HG03558 (cell line): ENCODE results near the gene NEK2.
"Not testable (repeated sequence)": the region's sequence is repeated elsewhere in the genome, so short reads cannot be mapped to it uniquely, and the experiment has no call there.

Experiments used
- ATAC-seq: cut with Tn5 transposase; IDR thresholded peaks from one replicate; pipeline ENCODE4 v1.9.1; 2021; ENCODE audit warnings: moderate number of reproducible peaks; ENCODE audit not compliant: unreplicated experiment; ENCODE audit errors: extremely low read depth

The NEK2 gene

DNA sequence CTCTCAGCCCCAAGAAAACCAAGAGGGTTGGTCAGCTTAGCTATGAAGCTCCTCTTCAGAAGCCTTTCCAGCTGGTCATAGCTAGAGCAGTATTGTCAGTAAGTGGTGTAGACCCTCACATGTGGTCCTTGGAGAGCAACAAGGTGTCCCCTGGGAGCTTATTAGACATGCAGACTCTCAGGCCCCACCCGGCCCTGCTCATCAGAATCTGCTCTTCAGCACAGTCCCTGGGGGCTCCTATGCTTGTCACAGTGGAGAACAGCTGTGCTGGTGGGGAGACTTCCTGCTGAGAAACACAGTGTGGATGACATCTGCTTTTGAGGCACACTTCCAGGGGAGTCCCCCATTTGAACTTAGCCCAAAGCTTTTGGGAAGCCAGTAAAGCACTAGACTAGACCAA, 21.9 kb upstream of the NEK2 start:
- ATAC-seq, result peak; percentile 67

DNA sequence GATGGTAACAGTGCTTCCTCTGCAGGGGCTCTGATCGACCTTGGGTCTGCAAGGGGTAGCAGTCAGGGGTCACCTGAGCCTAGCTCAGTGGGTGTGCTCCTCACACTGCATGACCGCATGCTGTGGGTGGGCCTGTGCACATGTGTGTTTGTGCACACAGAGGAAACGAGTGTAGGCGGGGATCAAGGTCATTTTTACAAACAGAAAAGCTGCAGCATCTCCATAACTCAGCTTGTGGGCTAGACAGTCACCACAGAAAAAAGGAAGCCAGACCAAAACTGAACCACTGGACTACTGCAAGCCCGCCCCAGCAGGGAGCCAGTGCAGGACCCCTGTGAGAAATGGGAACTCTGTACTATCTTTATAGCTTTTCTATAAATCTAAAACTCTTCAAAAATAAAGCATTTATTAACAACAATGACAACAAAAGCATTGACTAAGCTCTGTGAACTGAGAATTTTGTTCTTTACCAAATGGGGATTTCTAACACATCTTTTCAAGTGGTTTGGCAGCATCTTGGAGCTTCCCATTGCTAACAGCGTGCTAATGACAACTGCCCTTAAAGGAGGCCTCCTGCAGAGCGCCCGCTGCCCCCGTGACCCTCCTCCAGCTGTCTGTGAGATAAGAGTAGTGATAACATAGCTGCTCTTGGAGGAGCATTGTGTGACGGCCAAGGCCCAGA, 19.9 kb upstream of the NEK2 start:
- ATAC-seq, result no peak

DNA sequence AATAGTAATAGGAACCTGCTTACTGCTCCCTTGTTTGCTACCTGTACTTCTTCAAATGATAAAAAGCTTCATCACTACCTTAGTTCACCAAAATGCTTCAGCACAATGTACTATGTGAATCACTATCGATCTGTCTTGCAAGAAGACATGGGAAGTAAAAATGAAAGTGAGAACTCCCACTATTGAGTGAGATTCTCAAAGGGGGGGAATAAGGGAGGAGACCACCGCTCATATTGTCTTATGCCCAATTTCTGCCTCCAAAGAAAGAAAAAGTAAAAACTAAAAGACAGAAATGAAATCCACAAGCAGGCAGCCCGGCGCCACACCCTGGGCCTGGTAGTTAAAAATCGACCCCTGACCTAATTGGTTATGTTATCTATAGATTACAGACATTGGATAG, 18.5 kb upstream of the NEK2 start:
- ATAC-seq, result not testable (repeated sequence)

DNA sequence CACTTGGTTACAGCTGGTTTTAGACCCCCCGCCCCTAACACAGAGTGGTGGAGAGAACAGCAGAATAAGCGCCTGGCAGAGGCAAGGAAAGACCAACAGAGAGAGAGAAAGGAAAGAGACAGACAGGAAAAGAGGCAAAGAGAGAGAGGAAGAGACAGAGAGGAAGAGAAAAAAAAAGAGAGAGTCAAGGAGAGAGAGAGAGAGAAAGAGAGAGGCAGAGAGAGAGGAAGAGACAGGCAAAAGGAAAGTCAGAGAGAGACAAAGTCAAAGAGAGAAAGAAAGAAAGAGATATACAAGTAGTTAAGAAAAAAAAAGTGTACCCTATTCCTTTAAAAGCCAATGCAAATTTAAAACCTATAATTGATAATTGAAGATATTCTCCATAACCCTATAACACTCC, 13.0 kb upstream of the NEK2 start:
- ATAC-seq, result no peak

DNA sequence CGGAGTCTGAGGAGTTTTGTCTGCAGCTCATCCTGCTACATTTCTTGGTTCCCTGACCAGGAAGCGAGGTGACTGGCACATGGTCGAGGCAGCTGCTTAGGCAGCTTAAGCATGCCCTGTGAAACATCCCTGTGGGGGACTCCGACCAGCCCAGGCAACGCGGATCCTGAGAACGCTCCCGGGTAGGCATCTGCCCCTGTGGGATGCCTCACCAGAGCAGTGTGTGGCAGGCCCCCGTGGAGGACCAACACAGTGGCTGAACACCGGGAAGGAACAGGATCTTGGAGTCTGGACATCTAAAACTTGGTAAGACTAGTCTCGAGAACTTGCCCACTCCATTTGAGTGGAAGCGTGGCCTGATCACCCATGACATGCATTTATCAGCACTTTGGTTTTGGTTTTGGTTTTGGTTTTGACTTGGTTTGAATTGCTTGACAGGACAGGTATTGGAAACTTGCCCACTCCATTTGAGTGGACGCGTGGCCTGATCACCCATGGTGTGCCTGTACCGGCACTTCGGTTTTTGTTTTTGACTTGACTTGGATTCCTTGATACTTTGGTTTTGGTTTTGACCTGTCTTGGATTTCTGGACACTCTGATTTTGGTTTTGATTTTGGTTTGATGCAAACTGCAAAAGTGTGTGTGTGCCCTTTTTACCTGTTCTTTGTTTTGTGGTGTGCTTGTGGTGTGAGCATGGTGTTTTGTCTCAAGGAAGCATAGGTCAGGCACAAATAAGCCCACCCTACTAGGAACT, 12.2 kb upstream of the NEK2 start:
- ATAC-seq, result no peak

DNA sequence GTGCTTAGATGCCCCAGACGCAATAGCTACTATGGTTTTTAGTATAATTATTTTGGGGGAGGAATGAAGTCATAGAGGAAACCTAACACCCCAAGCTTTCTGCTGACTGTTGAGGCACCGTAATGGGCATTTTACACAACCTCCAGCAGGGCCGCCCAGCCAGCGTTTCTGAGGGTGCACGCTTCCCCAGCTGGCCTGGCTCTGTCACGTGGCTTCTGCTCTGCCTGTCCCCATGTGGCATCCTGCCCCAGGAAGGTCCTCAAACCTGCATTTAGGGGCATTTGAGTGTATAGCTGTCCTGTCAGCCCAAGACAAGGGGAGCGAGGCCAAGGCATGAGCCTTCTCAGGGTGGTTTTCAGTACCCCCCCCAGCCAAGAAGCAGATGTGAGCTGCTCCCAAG, 10.4 kb upstream of the NEK2 start:
- ATAC-seq, result no peak

DNA sequence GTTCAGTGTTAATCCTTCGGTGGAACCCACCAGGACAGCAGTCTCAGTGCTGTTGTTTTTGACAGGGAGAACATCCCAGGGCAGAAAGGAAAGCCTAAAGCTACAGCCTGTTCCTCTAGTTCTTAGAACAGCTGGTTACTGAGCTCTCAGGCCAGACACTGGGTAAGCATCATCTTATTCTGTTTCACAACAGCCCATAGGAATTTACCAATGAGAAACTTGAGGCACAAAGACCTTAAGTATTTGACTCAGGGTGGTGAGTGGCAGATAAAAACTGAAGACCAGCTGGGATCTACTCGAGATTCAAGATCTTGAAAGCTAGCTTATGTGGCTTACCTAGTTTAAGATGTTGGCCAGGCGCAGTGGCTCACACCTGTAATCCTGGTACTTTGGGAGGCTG, 9.4 kb upstream of the NEK2 start:
- no peak for ATAC-seq

DNA sequence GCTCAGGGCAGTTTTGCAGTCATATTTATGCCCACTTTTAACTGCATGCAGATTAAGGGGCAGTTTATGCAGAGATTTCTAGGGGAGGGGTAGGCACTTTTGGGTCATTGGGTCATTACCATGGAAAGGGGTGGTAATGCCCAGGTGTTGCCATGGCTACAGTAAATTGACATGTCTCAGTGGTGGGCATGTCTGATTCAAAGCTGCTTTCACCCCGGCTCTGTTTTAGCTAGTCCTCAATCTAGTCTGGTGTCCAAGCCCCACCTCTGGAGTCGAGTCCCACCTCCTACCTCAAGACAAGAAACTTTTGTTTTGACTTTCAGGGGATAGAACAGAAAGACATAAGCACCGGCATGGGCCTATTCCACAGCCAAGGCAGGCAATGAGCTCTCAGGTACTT, 8.9 kb upstream of the NEK2 start:
- ATAC-seq, result no peak

DNA sequence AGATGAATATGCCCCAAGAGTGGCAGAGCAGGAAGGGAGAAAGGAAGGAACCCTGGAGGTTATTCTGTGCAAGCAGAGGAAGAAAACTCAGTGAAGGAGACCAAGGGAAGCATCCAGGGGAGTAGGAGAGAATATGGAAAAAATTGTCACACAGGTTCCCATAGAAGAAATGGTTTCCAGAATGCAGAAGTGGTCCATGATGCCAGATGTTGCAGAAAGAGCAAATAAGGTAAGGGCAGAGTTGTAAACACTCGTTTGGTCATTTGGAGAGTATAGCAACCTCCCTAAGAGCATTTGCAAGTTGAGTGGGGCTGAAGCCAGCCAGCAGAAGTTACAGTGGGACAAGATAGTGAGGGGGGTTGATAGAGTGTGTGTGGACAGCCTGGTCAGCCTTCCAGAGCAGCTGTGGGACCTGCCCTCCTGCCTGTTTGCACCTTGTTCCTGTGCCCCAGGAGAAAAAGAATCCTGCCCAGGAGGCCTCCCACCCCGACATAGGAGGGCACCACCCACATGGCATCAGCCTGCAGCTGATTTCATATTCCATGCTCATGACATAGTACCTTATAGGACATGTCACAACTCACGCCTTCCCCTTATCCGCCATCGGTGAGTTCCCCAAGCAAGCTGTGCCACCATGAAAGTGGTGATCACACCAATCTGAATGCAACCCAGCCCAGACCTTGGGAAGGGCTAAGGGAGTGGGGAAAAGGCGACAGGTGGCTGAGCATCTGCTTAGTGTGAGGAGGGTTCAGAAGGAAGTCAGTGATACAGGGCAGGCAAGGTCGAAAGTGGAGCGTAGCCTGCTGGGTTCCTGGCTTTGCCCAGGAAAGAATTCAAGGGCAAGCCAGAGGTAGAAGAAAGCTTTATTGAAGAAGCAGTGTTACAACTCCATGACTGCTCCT, 8.2 kb upstream of the NEK2 start:
- no peak for ATAC-seq

DNA sequence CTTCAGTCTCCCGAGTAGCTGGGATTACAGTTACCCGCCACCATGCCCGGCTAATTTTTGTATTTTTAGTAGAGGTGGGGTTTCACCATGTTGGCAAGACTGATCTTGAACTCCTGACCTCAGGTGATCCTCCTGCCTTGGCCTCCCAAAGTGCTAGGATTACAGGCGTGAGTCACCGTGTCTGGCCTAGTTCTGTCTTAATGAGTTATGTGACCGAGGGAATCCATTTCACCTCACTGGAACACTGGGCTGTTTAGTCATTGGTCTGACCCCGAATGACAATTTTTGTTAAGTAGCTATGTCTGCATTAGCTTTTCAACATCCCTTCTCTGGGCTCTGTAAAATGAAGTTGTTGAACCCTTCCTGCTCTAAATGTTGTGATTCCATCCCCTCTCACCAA, 6.8 kb upstream of the NEK2 start:
- ATAC-seq, result not testable (repeated sequence)

DNA sequence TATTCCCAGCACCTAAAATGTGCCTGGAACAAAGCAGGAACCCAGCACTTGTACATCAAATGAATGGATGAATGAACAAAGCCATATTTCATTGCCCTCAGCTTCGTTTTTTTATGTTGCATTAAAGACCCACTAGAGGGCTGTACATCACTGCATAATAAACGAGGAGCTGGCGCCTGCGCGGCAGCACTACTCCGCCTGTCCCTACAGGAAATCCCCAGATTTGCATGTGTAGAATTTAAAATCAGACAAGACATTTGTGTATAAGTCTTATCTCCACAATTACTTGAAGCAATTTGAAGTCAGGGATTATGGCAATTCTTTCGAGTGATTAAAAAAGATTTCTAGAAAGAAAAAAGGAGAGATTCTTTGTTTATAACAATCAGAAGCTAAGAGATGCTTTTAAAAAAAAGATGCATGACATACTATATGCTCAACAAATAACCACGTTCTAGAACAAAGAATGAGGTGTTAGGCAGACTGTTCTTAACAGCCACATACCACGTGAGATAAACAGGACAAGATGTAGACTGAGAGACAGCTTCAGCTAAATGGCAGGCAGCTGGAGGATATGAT, 5.4 kb upstream of the NEK2 start:
- peak; percentile 54 for ATAC-seq

DNA sequence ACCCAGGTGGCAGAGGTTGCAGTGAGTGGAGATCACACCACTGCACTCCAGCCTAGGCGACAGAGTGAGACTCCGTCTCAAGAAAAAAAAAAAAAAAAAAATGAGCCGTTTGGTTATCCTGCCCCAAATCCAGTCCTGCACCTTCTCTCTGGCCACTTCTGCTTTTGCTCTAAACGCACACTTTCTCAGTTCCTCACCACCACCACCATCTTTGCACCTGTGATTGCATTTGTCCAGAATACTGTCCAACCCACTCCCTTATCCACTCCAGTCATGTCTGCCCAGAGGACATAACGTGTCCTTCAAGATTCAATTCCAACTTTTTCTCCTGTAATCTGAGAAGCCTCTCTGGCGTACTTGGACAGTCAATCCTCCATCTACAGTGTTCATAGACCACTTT, 2.2 kb upstream of the NEK2 start:
- ATAC-seq, result no peak

DNA sequence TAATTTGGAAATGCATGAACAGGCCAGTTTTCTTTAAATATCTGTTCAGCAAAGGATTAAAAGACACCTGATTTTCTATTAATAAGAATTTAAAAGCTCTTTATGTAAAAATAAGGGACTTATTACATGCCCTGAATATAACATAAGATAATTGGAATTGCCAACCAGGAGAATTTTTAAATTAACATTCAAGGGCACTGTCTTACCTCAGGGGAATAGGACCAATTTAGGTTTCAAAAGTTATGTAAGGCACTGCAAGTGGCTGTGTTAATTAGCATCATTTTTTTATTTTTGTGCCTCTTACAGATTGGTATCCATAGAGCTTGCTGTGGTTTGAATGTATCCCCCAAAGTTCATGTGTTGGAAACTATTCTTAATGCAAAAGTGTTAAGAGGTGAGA, 1.3 kb upstream of the NEK2 start:
- ATAC-seq, result no peak

DNA sequence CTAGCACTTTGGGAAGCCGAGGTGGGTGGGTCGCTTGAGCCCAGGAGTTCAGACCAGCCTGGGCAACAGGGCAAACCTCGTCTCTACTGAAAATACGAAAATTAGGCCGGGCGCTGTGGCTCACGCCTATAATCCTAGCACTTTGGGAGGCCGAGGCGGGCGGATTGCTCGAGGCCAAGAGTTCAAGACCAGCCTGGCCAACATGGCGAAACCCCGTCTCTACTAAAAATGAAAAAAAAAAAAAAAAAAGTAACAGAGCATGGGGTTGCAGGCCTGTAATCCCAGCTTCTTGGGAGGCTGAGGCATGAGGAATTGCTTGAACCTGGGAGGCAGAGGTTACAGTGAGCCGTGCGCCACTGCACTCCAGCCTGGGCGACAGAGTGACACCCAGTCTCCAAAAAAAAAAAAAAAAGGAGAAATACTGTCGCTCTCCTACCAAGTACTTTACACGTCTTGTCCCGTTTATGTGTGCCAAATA, 724 bp upstream of the NEK2 start:
- ATAC-seq, result no peak

DNA sequence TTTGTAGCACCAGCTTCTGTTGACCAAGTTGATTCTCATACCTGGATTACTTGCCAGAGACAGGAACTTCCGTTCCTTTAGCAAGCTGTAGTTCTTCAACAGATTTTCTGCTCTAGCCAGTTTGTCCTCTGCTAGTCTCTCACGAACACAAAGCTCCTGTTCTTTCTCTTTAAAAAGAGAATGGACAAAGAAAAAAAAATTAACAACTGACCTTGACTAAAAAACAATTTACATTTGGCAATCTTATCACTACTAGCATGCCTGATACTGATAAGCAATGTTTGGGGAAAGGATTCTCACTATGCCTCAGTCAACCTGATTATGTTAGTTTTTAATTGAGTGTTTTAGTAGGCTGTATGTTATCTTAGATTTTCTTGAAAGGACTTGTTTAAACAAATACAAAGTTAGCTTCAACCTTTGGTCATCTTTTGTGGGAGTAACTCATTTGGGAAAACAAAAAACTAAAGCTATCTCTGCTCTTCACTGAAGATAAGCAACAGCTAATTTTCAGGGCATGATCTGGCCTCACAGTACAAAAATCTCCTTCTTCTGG, 8.3 kb downstream of the NEK2 start:
- no peak for ATAC-seq

DNA sequence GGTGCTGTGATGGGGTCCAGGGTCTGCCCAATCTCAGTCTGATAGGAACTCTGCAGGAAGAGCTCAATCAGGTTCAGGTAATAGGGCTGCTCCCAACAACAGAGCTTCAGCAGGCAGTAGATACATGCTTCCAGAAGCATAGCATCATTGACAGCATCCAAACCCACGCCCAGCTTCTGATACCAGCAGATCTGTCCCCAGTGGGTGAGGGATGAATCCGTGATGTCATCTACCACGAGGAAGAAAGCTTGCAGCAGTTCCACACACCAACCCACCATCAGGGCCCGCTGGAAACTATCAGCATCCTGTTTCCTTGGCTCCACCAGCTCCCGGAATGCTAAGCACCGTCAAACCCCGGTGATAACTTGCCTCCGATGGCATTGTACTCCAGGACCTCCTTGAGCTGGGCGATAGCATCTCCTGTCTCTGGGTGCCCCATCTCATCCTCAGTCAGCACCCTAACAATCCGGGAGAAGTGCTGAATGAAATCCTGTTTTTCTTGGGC, 14.7 kb downstream of the NEK2 start:
- ATAC-seq, result no peak

DNA sequence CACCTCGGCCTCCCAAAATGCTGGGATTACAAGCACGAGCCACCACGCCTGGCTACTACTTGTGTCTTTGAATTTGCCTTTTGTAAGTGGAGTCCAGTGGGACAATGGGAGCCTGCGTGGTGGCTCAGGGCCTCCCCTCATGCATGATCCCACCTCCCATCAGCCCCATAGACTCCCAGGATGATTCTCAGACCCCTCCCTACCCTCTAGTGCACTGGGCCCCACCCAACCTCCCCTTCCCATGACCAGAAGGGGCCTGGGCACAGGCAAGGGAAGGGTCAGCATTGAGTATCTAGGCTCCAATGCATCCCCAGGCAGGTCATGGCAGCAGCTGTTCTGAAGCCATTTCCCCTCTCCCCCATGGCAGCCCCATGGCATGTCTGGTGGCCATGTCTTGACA, 18.7 kb downstream of the NEK2 start:
- no peak for ATAC-seq

DNA sequence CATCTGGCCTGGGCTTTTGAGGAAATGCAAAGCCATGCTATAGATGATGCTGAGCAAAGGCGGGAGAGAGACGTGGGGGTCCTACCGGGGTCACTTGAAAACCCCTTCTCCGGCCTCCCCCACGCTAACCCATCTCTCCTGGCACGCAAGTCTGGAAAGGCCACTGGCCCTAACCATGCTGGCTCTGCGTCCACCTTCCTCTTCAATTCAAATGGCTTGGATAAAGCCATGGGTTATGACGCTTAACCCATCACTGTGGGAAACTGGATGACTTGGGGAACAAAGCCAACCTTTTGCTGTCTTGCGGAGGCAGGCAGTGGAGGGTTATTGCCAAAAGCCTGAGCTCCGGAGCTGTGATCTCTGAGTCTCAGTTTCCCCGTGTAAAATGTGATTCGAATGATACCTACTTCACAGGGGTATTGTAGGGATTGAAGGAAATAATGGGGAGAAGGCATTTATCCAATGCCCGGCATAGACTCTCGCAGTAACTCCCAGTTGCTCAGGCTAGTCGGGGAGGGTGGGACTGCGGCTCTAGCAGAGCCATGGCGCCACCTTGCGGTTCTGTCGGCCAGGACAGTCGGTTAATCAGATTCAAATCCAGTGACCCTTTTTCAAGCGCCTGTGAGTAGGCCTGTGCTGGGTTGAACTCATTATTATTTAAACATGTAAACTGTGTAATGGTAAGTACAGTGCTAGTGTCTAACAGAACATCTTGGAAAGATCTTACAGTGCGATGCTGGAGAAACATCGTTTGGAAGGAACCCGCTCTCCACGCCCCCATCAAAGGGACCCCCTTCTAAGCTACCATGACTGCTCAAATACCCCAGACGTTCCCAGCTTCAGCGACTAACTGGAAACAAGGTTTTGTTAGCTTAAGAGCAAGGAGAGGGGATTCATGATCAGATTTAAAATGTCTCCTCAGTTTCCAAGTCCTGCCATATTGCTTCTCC, 20.3 kb downstream of the NEK2 start:
- no peak for ATAC-seq

DNA sequence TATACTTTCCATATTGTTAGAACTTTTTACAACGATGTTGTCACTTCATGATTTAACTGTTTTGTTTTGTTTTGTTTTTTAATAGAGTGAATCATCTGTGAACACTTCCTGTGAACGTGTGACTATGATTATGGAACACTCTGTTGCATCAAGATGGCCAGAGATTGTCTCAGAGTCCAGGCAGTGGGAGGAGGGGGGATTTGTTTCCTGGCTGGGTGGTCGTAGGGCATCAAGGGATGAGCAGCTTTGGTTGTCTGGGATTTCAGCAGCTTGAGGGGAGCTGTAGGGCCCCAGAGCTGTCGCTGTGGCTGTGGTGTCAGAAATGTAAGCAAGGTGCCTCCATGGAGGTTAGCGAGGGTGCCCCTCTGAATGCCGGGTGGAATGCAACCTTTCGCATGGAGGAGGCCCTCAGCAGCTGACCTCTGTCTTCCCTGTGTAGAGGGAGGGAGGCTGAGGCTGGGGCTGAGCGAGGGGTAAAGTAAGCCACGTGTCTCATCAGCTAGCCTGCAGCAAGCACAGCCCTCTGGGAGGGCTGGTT, 21.4 kb downstream of the NEK2 start:
- ATAC-seq, result no peak
